Measurements from ENCODE around the gene DHDH. TPM values are rescaled to one million over a fixed set of nuclear protein-coding genes. Genes with fewer than 3 reads are reported as not detected.

The DHDH gene
- polyA plus RNA-seq, 1 experiment: 0.48 TPM

DNA sequence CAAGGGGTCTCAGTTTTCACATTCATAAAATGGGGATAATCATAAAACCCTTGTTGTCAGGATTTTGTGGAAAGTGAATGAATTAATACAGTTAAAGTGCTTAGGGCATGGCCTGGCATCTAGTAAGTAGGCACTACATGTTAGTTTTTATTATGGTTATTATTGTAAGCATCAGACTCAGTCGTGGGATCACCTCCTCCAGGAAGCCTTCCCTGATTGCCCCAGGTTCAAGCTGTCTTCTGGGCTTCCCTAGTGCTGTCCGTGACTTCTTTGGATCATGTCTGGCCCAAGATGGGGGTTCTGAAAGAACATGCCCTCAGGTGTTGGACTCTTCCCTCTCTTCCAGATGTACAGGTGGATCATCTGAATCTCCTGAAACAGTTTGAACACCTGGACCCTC, 22.7 kb upstream of the DHDH start:
- H3K9me3 ChIP-seq (ENCODE audit: control insufficient read depth, insufficient read depth, low read length): no peaks in the 10 kb centered on the region; the same call in 1 of the 2 replicates
- TF ChIP-seq, protein P1, sequence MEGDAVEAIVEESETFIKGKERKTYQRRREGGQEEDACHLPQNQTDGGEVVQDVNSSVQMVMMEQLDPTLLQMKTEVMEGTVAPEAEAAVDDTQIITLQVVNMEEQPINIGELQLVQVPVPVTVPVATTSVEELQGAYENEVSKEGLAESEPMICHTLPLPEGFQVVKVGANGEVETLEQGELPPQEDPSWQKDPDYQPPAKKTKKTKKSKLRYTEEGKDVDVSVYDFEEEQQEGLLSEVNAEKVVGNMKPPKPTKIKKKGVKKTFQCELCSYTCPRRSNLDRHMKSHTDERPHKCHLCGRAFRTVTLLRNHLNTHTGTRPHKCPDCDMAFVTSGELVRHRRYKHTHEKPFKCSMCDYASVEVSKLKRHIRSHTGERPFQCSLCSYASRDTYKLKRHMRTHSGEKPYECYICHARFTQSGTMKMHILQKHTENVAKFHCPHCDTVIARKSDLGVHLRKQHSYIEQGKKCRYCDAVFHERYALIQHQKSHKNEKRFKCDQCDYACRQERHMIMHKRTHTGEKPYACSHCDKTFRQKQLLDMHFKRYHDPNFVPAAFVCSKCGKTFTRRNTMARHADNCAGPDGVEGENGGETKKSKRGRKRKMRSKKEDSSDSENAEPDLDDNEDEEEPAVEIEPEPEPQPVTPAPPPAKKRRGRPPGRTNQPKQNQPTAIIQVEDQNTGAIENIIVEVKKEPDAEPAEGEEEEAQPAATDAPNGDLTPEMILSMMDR (IDR thresholded peaks at IDR 0.05; ENCODE audit: low read depth, low read length): no peak
- no peaks in the 10 kb centered on the region for H3K27me3 ChIP-seq (ENCODE audit: control insufficient read depth, insufficient read depth, low read length)
- ChIA-PET CTCF (interaction anchor here (0.7 kb wide), 2 partner anchors 42 to 81 kb away, joined by 3 to 4 read pairs; no protein-coding TSS in a partner anchor), POLR2A (no interaction called here)
- no peak for DNase-seq (ENCODE audit: low read depth, low spot score)
- no peak overlapping the region for H3K27ac ChIP-seq (ENCODE audit: low read depth, low read length)
- H3K4me3 ChIP-seq (ENCODE audit: low read depth, low read length): no peak overlapping the region

- TF ChIP-seq, protein P1 (IDR thresholded peaks at IDR 0.05; ENCODE audit: low read depth, low read length): no peak
- DNase-seq (ENCODE audit: low read depth, low spot score): no peak
- H3K9me3 ChIP-seq (ENCODE audit: control insufficient read depth, insufficient read depth, low read length): no peaks in the 10 kb centered on the region
- no peaks in the 10 kb centered on the region for H3K27me3 ChIP-seq (ENCODE audit: control insufficient read depth, insufficient read depth, low read length)
- POLR2A ChIA-PET: interaction anchor here (0.6 kb wide), 1 partner anchor 15 kb away, joined by 8 read pairs; no protein-coding TSS in a partner anchor
- CTCF ChIA-PET: no interaction called here
- no peak overlapping the region for H3K4me3 ChIP-seq (ENCODE audit: low read depth, low read length)
- no peak overlapping the region for H3K27ac ChIP-seq (ENCODE audit: low read depth, low read length)
Measured at GRCh38 chr19:48913114-48913889, 20.2 kb upstream of the DHDH start.

DNA sequence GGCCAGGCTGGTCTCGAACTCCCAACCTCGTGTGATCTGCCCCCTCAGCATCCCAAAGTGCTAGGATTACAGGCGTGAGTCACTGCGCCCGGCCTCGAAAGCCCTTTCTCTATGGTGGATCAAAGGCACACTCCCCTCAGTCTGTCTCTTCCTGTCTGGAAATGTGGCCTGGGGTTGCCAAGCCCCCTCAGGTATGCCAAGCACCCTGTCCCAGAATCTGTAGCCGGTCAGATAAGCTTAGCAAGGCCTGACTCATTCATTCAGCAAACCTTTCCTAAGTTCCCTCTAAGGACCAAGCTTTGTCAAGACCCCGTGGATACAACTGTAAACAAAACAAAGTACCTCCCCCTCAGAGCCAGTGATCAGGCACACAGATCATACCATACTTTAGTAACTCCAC, 19.3 kb upstream of the DHDH start:
- no peak overlapping the region for H3K4me3 ChIP-seq (ENCODE audit: low read depth, low read length)
- POLR2A ChIA-PET: interaction anchor here (1.1 kb wide), 1 partner anchor 42 kb away, joined by 4 read pairs; the partner anchor contains the start of gene PPP1R15A
- no peaks in the 10 kb centered on the region for H3K27me3 ChIP-seq (ENCODE audit: control insufficient read depth, insufficient read depth, low read length)
- H3K27ac ChIP-seq (ENCODE audit: low read depth, low read length): no peak overlapping the region
- DNase-seq (ENCODE audit: low read depth, low spot score): no peak
- H3K9me3 ChIP-seq (ENCODE audit: control insufficient read depth, insufficient read depth, low read length): no peaks in the 10 kb centered on the region
- CTCF ChIA-PET: no interaction called here
- TF ChIP-seq, protein P1 (IDR thresholded peaks at IDR 0.05; ENCODE audit: low read depth, low read length): no peak

DNA sequence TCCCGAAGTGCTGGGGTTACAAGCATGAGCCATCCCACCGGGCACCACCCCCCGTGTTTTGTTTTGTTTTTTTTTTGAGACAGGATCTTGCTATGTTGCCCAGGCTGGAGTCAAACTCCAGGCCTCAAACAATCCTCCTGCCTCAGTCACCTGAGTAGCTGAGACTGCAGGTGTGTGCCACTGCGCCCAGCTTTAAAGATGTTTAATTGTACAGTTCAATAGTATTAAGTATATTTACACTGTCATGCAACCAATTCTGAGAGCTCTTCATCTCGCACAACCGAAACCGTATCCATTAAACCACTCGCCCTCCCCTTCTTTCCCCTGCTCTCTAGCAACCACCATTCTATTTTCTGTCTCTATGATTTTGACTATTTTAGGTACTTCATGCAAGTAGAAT, 17.7 kb upstream of the DHDH start:
- TF ChIP-seq, protein P1 (IDR thresholded peaks at IDR 0.05; ENCODE audit: low read depth, low read length): no peak
- DNase-seq (ENCODE audit: low read depth, low spot score): no peak
- no peak overlapping the region for H3K4me3 ChIP-seq (ENCODE audit: low read depth, low read length)
- POLR2A ChIA-PET: interaction anchor here (1.2 kb wide), 1 partner anchor 44 kb away, joined by 3 read pairs; the partner anchor contains the start of gene PPP1R15A
- H3K27ac ChIP-seq (ENCODE audit: low read depth, low read length): no peak overlapping the region
- no peaks in the 10 kb centered on the region for H3K27me3 ChIP-seq (ENCODE audit: control insufficient read depth, insufficient read depth, low read length)
- CTCF ChIA-PET: no interaction called here
- H3K9me3 ChIP-seq (ENCODE audit: control insufficient read depth, insufficient read depth, low read length): no peaks in the 10 kb centered on the region

DNA sequence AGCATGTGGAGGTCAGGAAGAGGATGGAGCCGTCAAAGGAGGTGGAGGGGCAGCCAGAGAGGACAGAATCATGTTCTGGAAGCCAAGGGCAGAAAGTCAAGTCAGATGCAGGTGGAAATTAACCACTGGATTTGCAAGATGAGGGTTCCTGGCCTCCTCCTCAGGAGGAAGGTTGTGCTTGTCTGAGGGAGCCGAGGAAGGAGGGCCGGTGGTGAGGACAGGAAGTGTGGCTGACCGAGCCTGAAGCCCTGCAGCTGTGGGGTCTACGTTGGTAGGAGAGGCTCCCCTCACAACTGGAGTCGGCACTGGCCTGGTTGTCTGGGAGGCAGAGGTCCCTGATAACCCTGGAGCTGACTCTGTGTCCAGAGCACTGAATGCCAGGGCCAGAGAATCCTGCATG, 15.4 kb upstream of the DHDH start:
- POLR2A ChIA-PET: interaction anchor here (1.0 to 1.1 kb wide), 2 partner anchors 48 to 51 kb away, joined by 3 to 4 read pairs; partner anchors contain the start of gene FTL
- H3K4me3 ChIP-seq (ENCODE audit: low read depth, low read length): no peak overlapping the region
- H3K27me3 ChIP-seq (ENCODE audit: control insufficient read depth, insufficient read depth, low read length): no peaks in the 10 kb centered on the region

More for the DNA sequence above, 15.4 kb upstream of the DHDH start:
- TF ChIP-seq, protein P1 (IDR thresholded peaks at IDR 0.05; ENCODE audit: low read depth, low read length): no peak
- DNase-seq (ENCODE audit: low read depth, low spot score): no peak
- H3K9me3 ChIP-seq (ENCODE audit: control insufficient read depth, insufficient read depth, low read length): no peaks in the 10 kb centered on the region
- CTCF ChIA-PET: interaction anchor here (0.7 kb wide), 1 partner anchor 198 kb away, joined by 3 read pairs; no protein-coding TSS in a partner anchor
- H3K27ac ChIP-seq (ENCODE audit: low read depth, low read length): no peak overlapping the region

Data from AG04450 (cell line).